HepG2 (cell line): ENCODE measurements around the gene BFSP1. TPM values are rescaled to one million over a fixed set of nuclear protein-coding genes. Genes with fewer than 3 reads are reported as not detected.

Experiments used
- CBX2 ChIP-seq, 2 experiments: fragments of 200-600 bp in 1 of 2; sonication (generic); formaldehyde crosslinking in 1 of 2; IDR thresholded peaks; 2 replicates each; pipeline versions ENCODE4 v1.7.0 to v1.8.1; 2018 to 2022; ENCODE audit warnings: low read depth in 2 of 2, low read length in 1 of 2, mild to moderate bottlenecking in 1 of 2, missing genetic modification reagents in 1 of 2
- NR1H2 ChIP-seq: sonication (generic); formaldehyde crosslinking; IDR thresholded peaks from 2 replicates; pipeline ENCODE4 v1.8.1; 2022; ENCODE audit warnings: low read depth, missing genetic modification reagents, borderline replicate concordance
- PPARG ChIP-seq: conservative IDR thresholded peaks from 2 replicates; pipeline ENCODE4 v1.6.1; 2016; ENCODE audit warnings: missing biosample characterization, missing genetic modification reagents
- TIGD3 ChIP-seq: sonication (generic); formaldehyde crosslinking; IDR thresholded peaks from 2 replicates; pipeline ENCODE4 v1.5.1; 2020; ENCODE audit warnings: mild to moderate bottlenecking, missing genetic modification reagents, borderline replicate concordance
- ZBTB40 ChIP-seq, 2 experiments: fragments of 450-650 bp in 1 of 2; sonication (generic) in 1 of 2; formaldehyde crosslinking in 1 of 2; IDR thresholded peaks; 2 replicates each; pipeline versions ENCODE4 v1.6.1 to v1.8.0; 2016 to 2022; ENCODE audit warnings: antibody characterized with exemption in 1 of 2, mild to moderate bottlenecking in 1 of 2, missing genetic modification reagents in 1 of 2
- ZNF256 ChIP-seq: sonication (generic); formaldehyde crosslinking; conservative IDR thresholded peaks from 2 replicates; pipeline ENCODE4 v1.4.0; 2020; ENCODE audit warnings: missing genetic modification reagents
- ZNF709 ChIP-seq: sonication (generic); formaldehyde crosslinking; IDR thresholded peaks from 2 replicates; pipeline ENCODE4 v1.5.0; 2020; ENCODE audit warnings: mild to moderate bottlenecking, missing genetic modification reagents
- ZNF772 ChIP-seq: sonication (generic); formaldehyde crosslinking; IDR thresholded peaks from 2 replicates; pipeline ENCODE4 v1.5.0; 2020; ENCODE audit warnings: mild to moderate bottlenecking, missing genetic modification reagents
- polyA plus RNA-seq, 8 experiments: library from polyadenylated mRNA; depleted of rRNA in 3 of 8; stranded (reverse) in 7 of 8; unstranded in 1 of 8; fragments of >200 nt; fragmentation: Illumina TruSeq in 4 of 8; extraction: Trizol in 4 of 8; gene quantifications; 2 replicates each; pipeline versions ENCODE4 v1.2.1 to v1.2.3, GENCODE V29; 2011 to 2016; ENCODE audit warnings: low read depth in 4 of 8, missing spikeins in 1 of 8, mixed read lengths in 1 of 8; ENCODE audit not compliant: insufficient read depth in 1 of 8
- total RNA-seq, 5 experiments: library from RNA; depleted of rRNA; stranded (reverse); fragments of >200 nt; fragmentation: Illumina TruSeq; extraction: Trizol; gene quantifications; 2 replicates each; pipeline ENCODE4 v1.2.3, GENCODE V29; 2016; ENCODE audit warnings: low read depth in 1 of 5
- TF ChIP-seq, protein P1 (sequence below): IDR thresholded peaks from 2 replicates; pipeline ENCODE4 v1.6.1; 2018; ENCODE audit warnings: missing genetic modification reagents, mild to moderate bottlenecking, missing compliant biosample characterization
- TF ChIP-seq, protein P2 (sequence below): sonication (generic); formaldehyde crosslinking; IDR thresholded peaks from 2 replicates; pipeline ENCODE4 v1.5.1; 2020; ENCODE audit warnings: mild to moderate bottlenecking, missing genetic modification reagents

The BFSP1 gene
- total and polyA plus RNA-seq, 2 of the 13 experiments (the other 11 are each of a cell fraction or from before 2014, with no cell fraction given) = 0.22 to 0.26 TPM

DNA sequence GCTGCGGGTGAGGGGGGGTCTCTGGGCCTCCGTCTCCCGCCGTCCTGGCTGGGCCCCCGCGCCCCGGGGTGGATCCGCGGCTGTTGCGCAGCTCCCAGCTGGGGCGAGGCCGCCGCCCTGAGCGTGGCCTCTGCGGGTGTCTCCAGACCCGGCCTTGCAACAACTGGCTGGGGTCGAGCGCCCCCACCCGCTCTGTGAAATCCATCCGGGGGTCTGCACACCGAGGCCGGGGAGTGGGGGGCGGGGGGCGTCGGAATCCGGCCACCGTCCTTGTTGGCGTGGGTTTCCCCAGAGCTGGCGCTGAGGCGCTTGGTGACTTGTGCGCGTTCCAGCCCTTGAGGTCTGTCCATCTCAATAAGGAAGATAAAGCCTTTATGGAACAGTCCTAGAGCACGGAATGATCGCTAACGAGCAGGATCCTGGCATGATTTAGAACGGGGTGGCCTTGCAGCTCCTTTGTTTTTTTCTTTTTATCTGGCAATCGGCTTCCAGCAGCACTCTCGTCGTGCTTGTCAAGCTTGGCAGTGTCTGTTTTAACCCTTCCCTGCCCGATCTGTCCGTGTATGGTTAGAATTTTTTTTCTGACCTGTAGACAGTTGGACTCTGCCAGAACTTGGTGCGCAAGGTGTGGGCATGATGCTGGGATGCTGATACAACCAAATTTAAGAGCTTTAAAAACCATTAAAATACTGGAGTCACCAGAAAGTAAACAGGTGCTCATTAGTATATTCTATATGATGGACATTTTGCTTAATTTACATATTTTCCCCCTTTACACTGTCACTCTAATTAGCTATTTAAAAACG is 39.4 kb upstream of the BFSP1 start (continued):
- TF ChIP-seq, protein P1, sequence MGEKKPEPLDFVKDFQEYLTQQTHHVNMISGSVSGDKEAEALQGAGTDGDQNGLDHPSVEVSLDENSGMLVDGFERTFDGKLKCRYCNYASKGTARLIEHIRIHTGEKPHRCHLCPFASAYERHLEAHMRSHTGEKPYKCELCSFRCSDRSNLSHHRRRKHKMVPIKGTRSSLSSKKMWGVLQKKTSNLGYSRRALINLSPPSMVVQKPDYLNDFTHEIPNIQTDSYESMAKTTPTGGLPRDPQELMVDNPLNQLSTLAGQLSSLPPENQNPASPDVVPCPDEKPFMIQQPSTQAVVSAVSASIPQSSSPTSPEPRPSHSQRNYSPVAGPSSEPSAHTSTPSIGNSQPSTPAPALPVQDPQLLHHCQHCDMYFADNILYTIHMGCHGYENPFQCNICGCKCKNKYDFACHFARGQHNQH (CRISPR knock-in tag) = no peak
- TF ChIP-seq ZBTB40 (IDR thresholded peaks at IDR 0.05) = no peak
- no peak for TF ChIP-seq ZBTB40 (CRISPR knock-in tag; IDR thresholded peaks at IDR 0.05)
- peak; percentile 90; the same call in 1 of the 2 replicates for TF ChIP-seq ZNF709 (CRISPR knock-in tag)
- TF ChIP-seq, protein P2, sequence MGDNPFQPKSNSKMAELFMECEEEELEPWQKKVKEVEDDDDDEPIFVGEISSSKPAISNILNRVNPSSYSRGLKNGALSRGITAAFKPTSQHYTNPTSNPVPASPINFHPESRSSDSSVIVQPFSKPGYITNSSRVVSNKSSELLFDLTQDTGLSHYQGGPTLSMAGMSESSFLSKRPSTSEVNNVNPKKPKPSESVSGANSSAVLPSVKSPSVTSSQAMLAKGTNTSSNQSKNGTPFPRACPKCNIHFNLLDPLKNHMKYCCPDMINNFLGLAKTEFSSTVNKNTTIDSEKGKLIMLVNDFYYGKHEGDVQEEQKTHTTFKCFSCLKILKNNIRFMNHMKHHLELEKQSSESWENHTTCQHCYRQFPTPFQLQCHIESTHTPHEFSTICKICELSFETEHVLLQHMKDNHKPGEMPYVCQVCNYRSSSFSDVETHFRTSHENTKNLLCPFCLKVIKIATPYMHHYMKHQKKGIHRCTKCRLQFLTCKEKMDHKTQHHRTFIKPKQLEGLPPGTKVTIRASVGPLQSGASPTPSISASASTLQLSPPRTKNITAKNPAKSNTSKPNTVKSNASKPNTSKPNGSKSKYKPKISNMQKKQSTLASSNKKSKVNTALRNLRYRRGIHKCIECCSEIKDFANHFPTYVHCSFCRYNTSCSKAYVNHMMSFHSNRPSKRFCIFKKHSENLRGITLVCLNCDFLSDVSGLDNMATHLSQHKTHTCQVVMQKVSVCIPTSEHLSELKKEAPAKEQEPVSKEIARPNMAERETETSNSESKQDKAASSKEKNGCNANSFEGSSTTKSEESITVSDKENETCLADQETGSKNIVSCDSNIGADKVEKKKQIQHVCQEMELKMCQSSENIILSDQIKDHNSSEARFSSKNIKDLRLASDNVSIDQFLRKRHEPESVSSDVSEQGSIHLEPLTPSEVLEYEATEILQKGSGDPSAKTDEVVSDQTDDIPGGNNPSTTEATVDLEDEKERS (CRISPR knock-in tag) = no peak
- TF ChIP-seq NR1H2 (CRISPR knock-in tag) = no peak
- no peak for TF ChIP-seq ZNF256 (CRISPR knock-in tag)
- no peak for TF ChIP-seq CBX2 (IDR thresholded peaks at IDR 0.05; ENCODE audit: low read depth, low read length)
- TF ChIP-seq CBX2 (CRISPR knock-in tag; IDR thresholded peaks at IDR 0.05; ENCODE audit: low read depth) = no peak
- 0 out of 2 replicates have a peak, but pooled peaks have one; percentile 1 for TF ChIP-seq TIGD3 (CRISPR knock-in tag)
- TF ChIP-seq PPARG (CRISPR knock-in tag) = no peak
- no peak for TF ChIP-seq ZNF772 (CRISPR knock-in tag)
